ENCODE results near the gene FYB1.

- TF ChIP-seq, protein P1, sequence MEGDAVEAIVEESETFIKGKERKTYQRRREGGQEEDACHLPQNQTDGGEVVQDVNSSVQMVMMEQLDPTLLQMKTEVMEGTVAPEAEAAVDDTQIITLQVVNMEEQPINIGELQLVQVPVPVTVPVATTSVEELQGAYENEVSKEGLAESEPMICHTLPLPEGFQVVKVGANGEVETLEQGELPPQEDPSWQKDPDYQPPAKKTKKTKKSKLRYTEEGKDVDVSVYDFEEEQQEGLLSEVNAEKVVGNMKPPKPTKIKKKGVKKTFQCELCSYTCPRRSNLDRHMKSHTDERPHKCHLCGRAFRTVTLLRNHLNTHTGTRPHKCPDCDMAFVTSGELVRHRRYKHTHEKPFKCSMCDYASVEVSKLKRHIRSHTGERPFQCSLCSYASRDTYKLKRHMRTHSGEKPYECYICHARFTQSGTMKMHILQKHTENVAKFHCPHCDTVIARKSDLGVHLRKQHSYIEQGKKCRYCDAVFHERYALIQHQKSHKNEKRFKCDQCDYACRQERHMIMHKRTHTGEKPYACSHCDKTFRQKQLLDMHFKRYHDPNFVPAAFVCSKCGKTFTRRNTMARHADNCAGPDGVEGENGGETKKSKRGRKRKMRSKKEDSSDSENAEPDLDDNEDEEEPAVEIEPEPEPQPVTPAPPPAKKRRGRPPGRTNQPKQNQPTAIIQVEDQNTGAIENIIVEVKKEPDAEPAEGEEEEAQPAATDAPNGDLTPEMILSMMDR (conservative IDR thresholded peaks at IDR 0.05; ENCODE audit: low read length) = no peak
- no peak for TF ChIP-seq EZH2phosphoT487 (IDR thresholded peaks at IDR 0.05; ENCODE audit: borderline replicate concordance)
These were observed 63.3 kb downstream of the FYB1 start for GRCh38 chr5:39156082-39156481.

Data from Loucy (cell line).